ENCODE measurements around the gene MS4A6A. TPM values are rescaled to one million over a fixed set of nuclear protein-coding genes. Genes with fewer than 3 reads are reported as not detected.

MS4A6A gene
- total and polyA plus RNA-seq, 2 donors (not counting 3 experiments of a cell fraction or from before 2014, with no cell fraction given): 2.7 to 5.0 TPM

DNA sequence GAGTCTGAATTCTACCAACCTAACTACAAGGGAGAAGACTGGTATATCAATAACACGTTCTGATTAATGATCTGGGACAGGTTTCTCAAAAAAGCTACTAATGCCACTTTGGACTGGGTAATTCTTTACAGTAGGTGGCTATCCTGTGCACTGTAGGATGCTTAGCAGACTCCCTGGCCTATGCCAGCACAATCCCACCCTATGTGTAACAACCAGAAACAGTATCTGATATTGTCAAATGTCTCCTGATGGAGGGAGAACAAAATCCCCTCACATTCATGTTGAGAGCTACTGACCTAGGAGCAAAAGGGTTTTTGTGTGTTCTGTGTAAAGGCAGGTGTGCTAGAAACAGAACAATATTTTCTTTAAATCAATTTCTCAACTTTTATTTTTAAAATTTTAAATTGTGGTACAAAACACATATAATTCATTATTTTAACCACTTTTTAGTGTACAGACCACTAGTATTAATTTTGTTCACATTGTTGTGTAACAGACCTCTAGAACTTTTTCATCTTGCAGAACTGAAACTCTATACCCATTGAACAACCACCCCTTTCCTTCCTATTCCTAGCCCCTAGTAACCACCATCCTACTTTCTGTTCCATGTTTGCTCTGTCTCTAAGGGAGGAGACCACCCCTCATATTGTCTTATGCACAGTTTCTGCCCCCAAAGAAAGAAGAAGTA, 2.1 kb upstream of the MS4A6A start:
- DNase-seq (ENCODE audit: low read depth, low spot score) (no peak), FAIRE-seq (no peak)
- Histone ChIP-seq H3K4me3 (replicated peaks in 1 of 3; ENCODE audit: insufficient read depth in 1 of 3, low read depth in 1 of 3, low read length in 3 of 3) (no peak overlapping the region), H3K27me3 (ENCODE audit: control insufficient read depth in 2 of 2, insufficient read depth in 2 of 2, low read length in 2 of 2) (no peaks in the 10 kb centered on the region), H2AFZ (ENCODE audit: low read depth, low read length) (no peak overlapping the region), H3K36me3 (ENCODE audit: control insufficient read depth in 2 of 2, extremely low read depth in 1 of 2, insufficient read depth in 2 of 2, low read length in 2 of 2) (no peaks in the 10 kb centered on the region), H3K79me2 (ENCODE audit: control insufficient read depth, insufficient read depth, low read length) (no peaks in the 10 kb centered on the region), H3K9me3 (replicated peaks; ENCODE audit: control insufficient read depth, insufficient read depth, low read length) (no peaks in the 10 kb centered on the region), H3K9me1 (replicated peaks; ENCODE audit: control insufficient read depth, extremely low read depth, insufficient read depth, low read length) (no peaks in the 10 kb centered on the region), H3K4me1 (ENCODE audit: control insufficient read depth, extremely low read depth, insufficient read depth, low read length) (peaks cover 13% of the 10 kb centered on the region), H3K27ac (ENCODE audit: insufficient read depth, low read depth, low read length) (no peak overlapping the region), H3K4me2 (ENCODE audit: insufficient read depth, low read length) (no peak overlapping the region), H3K9ac (replicated peaks; ENCODE audit: extremely low read depth, insufficient read depth, low read length) (no peak overlapping the region), H4K20me1 (replicated peaks; ENCODE audit: control insufficient read depth, extremely low read depth, insufficient read depth, low read length) (no peaks in the 10 kb centered on the region)
- CTCF ChIA-PET: interaction anchor here (1.1 to 3.9 kb wide), 3 partner anchors 9 to 67 kb away, joined by 3 to 21 read pairs (median 18); no protein-coding TSS in a partner anchor
- TF ChIP-seq, protein P1, sequence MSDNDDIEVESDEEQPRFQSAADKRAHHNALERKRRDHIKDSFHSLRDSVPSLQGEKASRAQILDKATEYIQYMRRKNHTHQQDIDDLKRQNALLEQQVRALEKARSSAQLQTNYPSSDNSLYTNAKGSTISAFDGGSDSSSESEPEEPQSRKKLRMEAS (IDR thresholded peaks at IDR 0.05; ENCODE audit: insufficient read depth, insufficient read length): no peak
- TF ChIP-seq FOS (IDR thresholded peaks at IDR 0.05; ENCODE audit: borderline replicate concordance, insufficient read depth, low read length): no peak
- no peak for TF ChIP-seq JUN (IDR thresholded peaks at IDR 0.05; ENCODE audit: borderline replicate concordance, insufficient read depth, insufficient read length, low read depth)
- no peak for TF ChIP-seq GATA2 (IDR thresholded peaks at IDR 0.05; ENCODE audit: insufficient read depth, insufficient read length, low read depth, low read length)
- no peak for TF ChIP-seq POLR2A (IDR thresholded peaks at IDR 0.05; ENCODE audit: low read depth, low read length)
- no peak for TF ChIP-seq POLR2AphosphoS5 (IDR thresholded peaks at IDR 0.05; ENCODE audit: insufficient read depth, low read depth, low read length)
- TF ChIP-seq MYC (IDR thresholded peaks at IDR 0.05; ENCODE audit: low read depth, low read length): no peak
- no peak for TF ChIP-seq EZH2 (IDR thresholded peaks at IDR 0.05; ENCODE audit: borderline replicate concordance, low read depth, low read length, severe bottlenecking)
- TF ChIP-seq, protein P2, sequence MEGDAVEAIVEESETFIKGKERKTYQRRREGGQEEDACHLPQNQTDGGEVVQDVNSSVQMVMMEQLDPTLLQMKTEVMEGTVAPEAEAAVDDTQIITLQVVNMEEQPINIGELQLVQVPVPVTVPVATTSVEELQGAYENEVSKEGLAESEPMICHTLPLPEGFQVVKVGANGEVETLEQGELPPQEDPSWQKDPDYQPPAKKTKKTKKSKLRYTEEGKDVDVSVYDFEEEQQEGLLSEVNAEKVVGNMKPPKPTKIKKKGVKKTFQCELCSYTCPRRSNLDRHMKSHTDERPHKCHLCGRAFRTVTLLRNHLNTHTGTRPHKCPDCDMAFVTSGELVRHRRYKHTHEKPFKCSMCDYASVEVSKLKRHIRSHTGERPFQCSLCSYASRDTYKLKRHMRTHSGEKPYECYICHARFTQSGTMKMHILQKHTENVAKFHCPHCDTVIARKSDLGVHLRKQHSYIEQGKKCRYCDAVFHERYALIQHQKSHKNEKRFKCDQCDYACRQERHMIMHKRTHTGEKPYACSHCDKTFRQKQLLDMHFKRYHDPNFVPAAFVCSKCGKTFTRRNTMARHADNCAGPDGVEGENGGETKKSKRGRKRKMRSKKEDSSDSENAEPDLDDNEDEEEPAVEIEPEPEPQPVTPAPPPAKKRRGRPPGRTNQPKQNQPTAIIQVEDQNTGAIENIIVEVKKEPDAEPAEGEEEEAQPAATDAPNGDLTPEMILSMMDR (IDR thresholded peaks at IDR 0.05; ENCODE audit: extremely low read depth in 1 of 2, insufficient read depth in 1 of 2, low read depth in 1 of 2, low read length in 2 of 2): no peak
- intact Hi-C loops (cut with micrococcal nuclease) (no loop called here), dilution Hi-C loops (cut with MboI; ENCODE audit: extremely low pct_ligation_motif_present, low sequenced_read_pairs) (no loop called here)
- BruUV-seq (replicated peaks): no TSS peak
- POLR2A ChIA-PET: no interaction called here

All from endothelial cell of umbilical vein (primary cell).